IMR-90 (cell line): ENCODE measurements around the gene XPR1. TPM values are rescaled to one million over a fixed set of nuclear protein-coding genes. Genes with fewer than 3 reads are reported as not detected.
"Not testable (repeated sequence)": the region's sequence is repeated elsewhere in the genome, so short reads cannot be mapped to it uniquely, and the experiment has no call there.

Source experiments
- ATAC-seq: fragments of 200-7000 bp; cut with Tn5 transposase; 2 replicates; pipeline ENCODE4 v1.9.1; 2020; ENCODE audit warnings: low read depth, mild to moderate bottlenecking, moderate library complexity
- BruUV-seq: library from RNA; stranded (reverse); fragments of 400-500 nt; replicated peaks from 2 replicates; lab custom pipeline; 2021; lab: Mats Ljungman, UMichigan
- CTCF ChIA-PET: fragments of 300-600 bp; formaldehyde crosslinking; extraction: SDS; loops from one replicate; lab custom pipeline; 2021; ENCODE audit warnings: antibody characterized with exemption; lab: Yijun Ruan, JAX
- POLR2A ChIA-PET: fragments of 300-600 bp; sonication (Branson Sonifier 250); formaldehyde crosslinking; loops from one replicate; lab custom pipeline; 2022; ENCODE audit warnings: antibody characterized with exemption; ENCODE audit not compliant: unreplicated experiment; lab: Charles Lee
- DNase-seq: peaks from one replicate; pipeline ENCODE4 v3.0.0; 2013
- H2AFZ ChIP-seq: replicated peaks from 2 replicates; pipeline ENCODE3; 2013; ENCODE audit warnings: low read length, mild to moderate bottlenecking; ENCODE audit not compliant: poor library complexity
- H2AK5ac ChIP-seq: 2 replicates; pipeline ENCODE4 v1.6.1; 2013; ENCODE audit warnings: low read depth, low read length, inconsistent platforms
- H2AK9ac ChIP-seq: replicated peaks from 2 replicates; pipeline ENCODE3; 2013; ENCODE audit warnings: mild to moderate bottlenecking, low read depth, low read length, moderate library complexity; ENCODE audit not compliant: poor library complexity
- H2BK120ac ChIP-seq: 2 replicates; pipeline ENCODE4 v1.6.1; 2013; ENCODE audit warnings: low read depth, low read length, inconsistent platforms
- H2BK15ac ChIP-seq: 3 replicates; pipeline ENCODE4 v1.6.1; 2013; ENCODE audit warnings: low read depth, low read length, inconsistent platforms
- H2BK20ac ChIP-seq: 2 replicates; pipeline ENCODE4 v1.6.1; 2013; ENCODE audit warnings: low read depth, mild to moderate bottlenecking, inconsistent platforms, low read length, moderate library complexity
- H2BK5ac ChIP-seq: 2 replicates; pipeline ENCODE4 v1.6.1; 2013; ENCODE audit warnings: mild to moderate bottlenecking, low read depth, low read length, inconsistent platforms; ENCODE audit not compliant: poor library complexity, severe bottlenecking
- H3K14ac ChIP-seq: replicated peaks from 2 replicates; pipeline ENCODE4 v1.6.1; 2013; ENCODE audit warnings: low read depth, low read length, inconsistent platforms
- H3K18ac ChIP-seq: 2 replicates; pipeline ENCODE4 v1.6.1; 2013; ENCODE audit warnings: low read depth, low read length, control low read depth
- H3K23ac ChIP-seq: 2 replicates; pipeline ENCODE4 v1.6.1; 2013; ENCODE audit warnings: low read depth, low read length, inconsistent platforms
- H3K27ac ChIP-seq: 2 replicates; pipeline ENCODE4 v1.5.1; 2013; ENCODE audit warnings: mild to moderate bottlenecking, control low read depth, low read length; ENCODE audit not compliant: insufficient read depth
- H3K27me3 ChIP-seq: 2 replicates; pipeline ENCODE4 v1.6.1; 2013; ENCODE audit warnings: low read length; ENCODE audit not compliant: control insufficient read depth, insufficient read depth
- H3K36me3 ChIP-seq: 2 replicates; pipeline ENCODE4 v1.6.1; 2013; ENCODE audit warnings: low read length, mixed read lengths; ENCODE audit not compliant: control insufficient read depth, insufficient read depth
- H3K4ac ChIP-seq: 2 replicates; pipeline ENCODE4 v1.6.1; 2013; ENCODE audit warnings: low read depth, low read length, inconsistent platforms
- H3K4me1 ChIP-seq: 2 replicates; pipeline ENCODE4 v1.6.1; 2013; ENCODE audit warnings: low read length, mixed read lengths; ENCODE audit not compliant: control insufficient read depth, insufficient read depth
- H3K4me2 ChIP-seq: 2 replicates; pipeline ENCODE4 v1.6.1; 2013; ENCODE audit warnings: low read depth, mild to moderate bottlenecking, control low read depth, low read length, moderate library complexity
- H3K4me3 ChIP-seq: 2 replicates; pipeline ENCODE4 v1.5.1; 2013; ENCODE audit warnings: low read depth, mild to moderate bottlenecking, control low read depth, low read length, moderate library complexity; ENCODE audit not compliant: insufficient read depth
- H3K56ac ChIP-seq: 2 replicates; pipeline ENCODE4 v1.6.1; 2013; ENCODE audit warnings: low read length, inconsistent platforms; ENCODE audit not compliant: insufficient read depth; ENCODE audit errors: extremely low read depth
- H3K79me1 ChIP-seq, 2 experiments: 2 replicates each; pipeline ENCODE4 v1.6.1; 2013; ENCODE audit warnings: low read length in 2 of 2, inconsistent platforms in 1 of 2, low read depth in 1 of 2
- H3K9ac ChIP-seq: 2 replicates; pipeline ENCODE4 v1.6.1; 2013; ENCODE audit warnings: low read depth, low read length, control low read depth
- H3K9me1 ChIP-seq: 2 replicates; pipeline ENCODE4 v1.6.1; 2013; ENCODE audit warnings: low read length, inconsistent platforms; ENCODE audit not compliant: insufficient read depth
- H3K9me3 ChIP-seq: 2 replicates; pipeline ENCODE4 v1.6.1; 2013; ENCODE audit warnings: low read length; ENCODE audit not compliant: control insufficient read depth, insufficient read depth
- H4K20me1 ChIP-seq: 2 replicates; pipeline ENCODE4 v1.6.1; 2013; ENCODE audit warnings: low read length, inconsistent platforms; ENCODE audit not compliant: insufficient read depth
- H4K5ac ChIP-seq: 2 replicates; pipeline ENCODE4 v1.6.1; 2013; ENCODE audit warnings: mild to moderate bottlenecking, low read depth, low read length, control low read depth
- H4K8ac ChIP-seq, 2 experiments: 2 replicates each; pipeline ENCODE4 v1.6.1; 2013; ENCODE audit warnings: low read depth in 2 of 2, low read length in 2 of 2, control low read depth in 1 of 2, inconsistent platforms in 1 of 2
- H4K91ac ChIP-seq: 2 replicates; pipeline ENCODE4 v1.6.1; 2013; ENCODE audit warnings: low read depth, low read length, inconsistent platforms; ENCODE audit not compliant: insufficient read depth
- NFE2L2 ChIP-seq: fragments of 150-350 bp; IDR thresholded peaks from 2 replicates; pipeline ENCODE4 v1.6.1; 2016; ENCODE audit warnings: low read depth, mild to moderate bottlenecking, low read length
- POLR2A ChIP-seq: IDR thresholded peaks from 2 replicates; pipeline ENCODE4 v1.6.1; 2012; ENCODE audit warnings: mild to moderate bottlenecking, low read depth, low read length
- SMC3 ChIP-seq: fragments of 150-350 bp; IDR thresholded peaks from 2 replicates; pipeline ENCODE4 v1.6.1; 2016; ENCODE audit warnings: low read depth, mild to moderate bottlenecking, antibody characterized with exemption, low read length, moderate library complexity
- USF2 ChIP-seq: fragments of 150-350 bp; IDR thresholded peaks from 2 replicates; pipeline ENCODE4 v1.6.1; 2017; ENCODE audit warnings: mild to moderate bottlenecking, antibody characterized with exemption, low read length, low read depth
- WGBS, 2 experiments: methylation state at CpG; one replicate each; pipeline versions ENCODE4 v1.1.5 to v1.1.7; 2013; ENCODE audit warnings: missing lambda C conversion rate in 2 of 2; ENCODE audit not compliant: insufficient read length in 1 of 2; ENCODE audit errors: extremely low coverage in 2 of 2; 5-methylcytosine and 5-hydroxymethylcytosine counted together
- dilution Hi-C: fragments of 300-500 bp; cut with HindIII; formaldehyde crosslinking; loops from one replicate; pipeline ENCODE4 v1.14.3; 2018; ENCODE audit warnings: low sequenced_read_pairs; ENCODE audit not compliant: unreplicated experiment
- in situ Hi-C: fragments of 300-500 bp; cut with MboI; formaldehyde crosslinking; loops from 3 replicates; pipeline ENCODE4 v1.14.3; 2019; ENCODE audit warnings: low sequenced_read_pairs, inconsistent platforms, mixed read lengths
- intact Hi-C: fragments of 100-400 bp; cut with micrococcal nuclease; formaldehyde crosslinking; loops from 2 replicates; pipeline ENCODE4 v1.10.0; 2022
- polyA plus RNA-seq, 3 experiments: library from polyadenylated mRNA; depleted of rRNA; stranded (reverse); fragments of >200 nt; gene quantifications; 2 replicates each; pipeline ENCODE4 v1.2.3, GENCODE V29; 2012; ENCODE audit warnings: low replicate concordance in 1 of 3
- total RNA-seq: library from RNA; depleted of rRNA; stranded (reverse); fragments of >200 nt; gene quantifications from 2 replicates; pipeline ENCODE4 v1.2.3, GENCODE V29; 2012

The XPR1 gene
- total and polyA plus RNA-seq, 2 of the 4 experiments (the other 2 are of a cell fraction) = 11.8 to 25.1 TPM

DNA sequence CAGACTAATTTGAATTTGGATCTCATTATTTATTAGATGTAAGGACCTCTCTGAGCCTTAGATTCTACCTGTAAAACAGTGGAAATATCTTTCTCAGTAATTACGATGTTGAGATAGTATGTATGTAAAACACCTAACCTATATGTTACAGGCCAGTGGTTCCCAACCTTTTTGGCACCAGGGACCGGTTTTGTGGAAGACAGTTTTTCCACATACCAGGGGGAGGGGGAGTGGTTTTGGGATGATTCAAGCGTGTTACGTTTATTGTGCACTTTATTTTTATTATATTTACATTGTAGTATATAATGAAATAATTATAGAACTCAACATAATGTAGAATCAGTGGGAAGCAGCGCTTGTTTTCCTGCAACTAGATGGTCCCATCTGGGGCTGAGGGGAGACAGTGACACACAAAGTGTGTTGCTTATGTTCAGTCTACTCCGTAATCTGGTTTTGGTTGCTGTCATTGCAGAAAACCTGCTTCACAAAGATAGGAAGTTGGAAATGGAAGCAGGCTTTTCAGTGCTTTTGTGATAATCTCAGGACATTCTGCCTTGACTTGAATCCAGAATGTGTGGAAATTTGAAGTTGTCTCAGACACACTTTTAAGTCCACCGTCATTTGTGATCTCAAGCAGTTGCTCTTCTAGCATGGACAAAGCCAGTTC, 12.8 kb downstream of the XPR1 start:
- Histone ChIP-seq H4K20me1 (peaks cover 10% of the 10 kb centered on the region; the same call in 1 of the 2 replicates), H3K27ac (no peak overlapping the region), H3K9me1 (no peaks in the 10 kb centered on the region; the same call in 1 of the 2 replicates), H3K4me1 (0 out of 2 replicates have a peak, but pooled peaks cover 2% of the 10 kb centered on the region), H2BK20ac (no peak overlapping the region), H2BK120ac (no peak overlapping the region), H4K8ac (no peak overlapping the region), H3K18ac (no peak overlapping the region), H3K4me2 (no peak overlapping the region), H2BK5ac (no peak overlapping the region), H2AFZ (no peak overlapping the region), H4K5ac (no peak overlapping the region), H3K27me3 (no peaks in the 10 kb centered on the region), H3K4ac (no peak overlapping the region), H3K9me3 (no peaks in the 10 kb centered on the region), H3K4me3 (no peak overlapping the region), H3K56ac (no peak overlapping the region), H2AK5ac (no peak overlapping the region), H3K79me1 (peaks cover 40 to 54% of the 10 kb centered on the region in 2 experiments), H3K14ac (no peak overlapping the region), H2AK9ac (no peak overlapping the region), H3K23ac (no peak overlapping the region), H4K91ac (no peak overlapping the region), H3K9ac (no peak overlapping the region), H3K36me3 (peaks cover 2% of the 10 kb centered on the region; the same call in 1 of the 2 replicates), H2BK15ac (no peak overlapping the region)
- dilution Hi-C loops (no loop called here), in situ Hi-C loops (no loop called here), intact Hi-C loops (no loop called here)
- ATAC-seq = no peak
- no TSS peak for BruUV-seq
- ChIA-PET CTCF (no interaction called here), POLR2A (no interaction called here)
- 81% methylated on average over 2 of the region's 7 CpGs; no CpG with 5 or more reads in 1 of the 2 experiments for WGBS, 2 experiments
- DNase-seq = no peak
- TF ChIP-seq POLR2A (no peak), SMC3 (no peak), USF2 (no peak), NFE2L2 (no peak)

GRCh38 chr1:180645261-180645660, 13.4 kb downstream of the XPR1 start:
- H2AK5ac ChIP-seq, in situ Hi-C loops, H3K9me1 ChIP-seq, H3K56ac ChIP-seq, H3K27me3 ChIP-seq, H4K8ac ChIP-seq, H3K4me2 ChIP-seq, H2BK120ac ChIP-seq, H3K27ac ChIP-seq, H2BK20ac ChIP-seq, H3K18ac ChIP-seq, H3K4ac ChIP-seq, H2BK15ac ChIP-seq, H2BK5ac ChIP-seq, H3K4me1 ChIP-seq, H2AK9ac ChIP-seq, H2AFZ ChIP-seq, CTCF ChIA-PET, H3K14ac ChIP-seq, intact Hi-C loops, ATAC-seq, POLR2A ChIA-PET, BruUV-seq, H3K23ac ChIP-seq, H3K36me3 ChIP-seq, dilution Hi-C loops, H3K9me3 ChIP-seq, DNase-seq, H3K9ac ChIP-seq, H4K91ac ChIP-seq, H4K5ac ChIP-seq, H3K4me3 ChIP-seq: not testable (repeated sequence)
- Histone ChIP-seq H4K20me1 (peaks cover 11% of the 10 kb centered on the region; the same call in 1 of the 2 replicates), H3K79me1 (peaks cover 38 to 57% of the 10 kb centered on the region in 2 experiments)
- no CpG with 5 or more reads among the region's 5 CpGs for WGBS, 2 experiments
